HUES6 (cell line): ENCODE measurements around the gene TTLL3.
"Not testable (repeated sequence)": the region's sequence is repeated elsewhere in the genome, so short reads cannot be mapped to it uniquely, and the experiment has no call there.

Source experiments
- H3K27ac ChIP-seq: 2 replicates; pipeline ENCODE4 v1.7.0; 2013; ENCODE audit warnings: low read depth, mild to moderate bottlenecking, low read length, inconsistent platforms
- H3K27me3 ChIP-seq: 2 replicates; pipeline ENCODE4 v1.6.1; 2013; ENCODE audit warnings: low read length; ENCODE audit not compliant: control insufficient read depth, insufficient read depth
- H3K36me3 ChIP-seq: 2 replicates; pipeline ENCODE4 v1.6.1; 2013; ENCODE audit warnings: low read length; ENCODE audit not compliant: control insufficient read depth, insufficient read depth
- H3K4me1 ChIP-seq: 2 replicates; pipeline ENCODE4 v1.6.1; 2013; ENCODE audit warnings: low read length; ENCODE audit not compliant: control insufficient read depth, insufficient read depth
- H3K4me3 ChIP-seq: 2 replicates; pipeline ENCODE4 v1.5.1; 2013; ENCODE audit warnings: low read depth, low read length
- H3K9ac ChIP-seq: one replicate; pipeline ENCODE4 v1.6.1; 2013; ENCODE audit warnings: mild to moderate bottlenecking, low read length
- H3K9me3 ChIP-seq: 2 replicates; pipeline ENCODE4 v1.6.1; 2013; ENCODE audit warnings: low read depth, low read length; ENCODE audit not compliant: control insufficient read depth, insufficient read depth

Gene TTLL3

DNA sequence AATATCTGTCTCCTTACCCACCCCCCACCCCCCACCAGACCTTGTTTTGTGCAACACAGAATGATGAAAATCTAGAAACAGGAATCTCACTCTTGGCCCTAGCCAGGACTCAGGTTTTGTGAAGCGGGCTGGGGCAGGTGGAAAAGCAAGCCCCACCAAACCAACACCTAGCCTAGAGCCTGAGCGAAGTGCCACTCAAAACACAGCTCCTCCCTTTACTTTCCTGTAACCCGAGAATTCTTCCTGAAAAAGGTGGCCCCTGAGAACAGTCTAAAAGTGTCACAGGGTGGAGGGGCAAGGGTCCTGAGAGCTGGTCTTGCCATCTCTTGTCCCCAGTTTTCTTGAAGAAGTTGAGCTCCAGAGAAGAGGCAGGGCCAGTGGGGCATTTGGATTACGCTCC, 51.1 kb downstream of the TTLL3 start:
- Histone ChIP-seq H3K4me3 (no peak overlapping the region), H3K27me3 (peaks cover 6% of the 10 kb centered on the region), H3K9ac (no peak overlapping the region), H3K27ac (no peak overlapping the region), H3K9me3 (no peaks in the 10 kb centered on the region), H3K36me3 (no peaks in the 10 kb centered on the region), H3K4me1 (peaks cover 28% of the 10 kb centered on the region)

DNA sequence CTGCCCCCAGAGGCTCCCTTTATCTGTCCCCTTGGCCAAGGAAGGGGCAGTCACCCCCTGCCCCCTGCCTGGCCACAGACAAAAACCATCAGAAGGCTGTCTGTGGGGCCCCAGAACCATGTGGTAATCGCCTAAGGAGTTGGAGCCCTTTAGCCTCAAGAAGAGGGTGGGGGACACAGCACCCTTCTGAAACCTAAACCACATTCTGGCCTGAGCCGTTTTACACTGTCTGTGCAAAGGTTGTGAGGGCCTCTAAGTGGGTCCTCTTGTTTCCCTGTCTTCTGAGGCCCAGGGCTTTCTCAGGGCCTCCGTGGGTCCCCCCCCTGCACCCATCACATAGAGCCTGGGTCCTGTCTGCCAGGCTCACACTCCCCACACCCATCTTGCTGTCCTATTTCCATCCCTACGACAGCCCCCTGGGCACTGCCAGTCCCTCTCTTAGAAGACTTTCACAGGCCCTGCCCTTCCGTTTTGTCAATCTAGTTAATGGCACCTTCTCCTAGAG, 51.6 kb downstream of the TTLL3 start:
- Histone ChIP-seq H3K4me1 (peaks cover 28% of the 10 kb centered on the region), H3K4me3 (no peak overlapping the region), H3K27ac (no peak overlapping the region), H3K27me3 (peaks cover 6% of the 10 kb centered on the region), H3K9me3 (no peaks in the 10 kb centered on the region), H3K9ac (no peak overlapping the region), H3K36me3 (no peaks in the 10 kb centered on the region)

GRCh38 chr3:9862391-9863057, 52.5 kb downstream of the TTLL3 start:
- H3K4me3 ChIP-seq: peak overlapping the region; percentile 66
- no peaks in the 10 kb centered on the region for H3K9me3 ChIP-seq
- no peak overlapping the region for H3K27ac ChIP-seq
- no peaks in the 10 kb centered on the region for H3K36me3 ChIP-seq
- peaks cover 6% of the 10 kb centered on the region for H3K27me3 ChIP-seq
- H3K9ac ChIP-seq: peak overlapping the region; percentile 46
- H3K4me1 ChIP-seq: peaks cover 28% of the 10 kb centered on the region

DNA sequence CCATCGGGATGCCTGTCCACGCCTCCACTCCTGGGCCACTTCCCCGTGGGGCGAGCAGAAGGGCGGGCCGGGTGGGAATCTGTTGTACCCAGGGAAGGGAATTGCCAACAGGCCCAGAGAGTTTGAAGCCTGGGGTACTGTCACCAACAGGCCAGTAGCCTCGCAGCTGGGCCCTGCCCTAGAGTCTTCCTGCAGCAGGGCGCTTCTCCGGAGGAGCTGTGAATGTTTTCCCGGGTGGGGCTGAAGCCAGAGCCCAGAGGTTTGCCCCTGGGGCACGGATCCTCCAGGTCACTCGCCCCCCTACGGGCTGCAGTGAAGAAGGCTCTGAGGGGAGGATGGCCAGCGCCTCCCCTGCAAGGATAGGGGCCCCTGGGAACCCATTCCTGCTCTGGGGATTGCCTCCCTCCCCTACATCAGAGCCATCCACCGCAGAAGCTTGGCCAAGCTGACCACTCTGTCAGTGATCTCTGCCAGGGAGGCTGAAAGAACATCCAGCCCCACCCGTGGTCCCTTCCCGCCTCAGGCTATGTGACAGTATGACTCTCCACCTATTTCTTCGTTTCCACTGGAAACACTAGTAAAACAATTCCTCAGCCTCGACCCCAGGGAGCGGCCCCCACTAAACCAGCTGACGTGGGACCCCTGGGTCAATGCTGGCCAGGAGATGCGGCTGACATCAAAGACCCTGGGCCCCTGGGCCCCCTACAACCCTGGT, 53.2 kb downstream of the TTLL3 start:
- no peak overlapping the region for H3K27ac ChIP-seq
- H3K27me3 ChIP-seq: peaks cover 6% of the 10 kb centered on the region
- peaks cover 25% of the 10 kb centered on the region for H3K4me1 ChIP-seq
- H3K9me3 ChIP-seq: no peaks in the 10 kb centered on the region
- H3K9ac ChIP-seq: no peak overlapping the region
- H3K36me3 ChIP-seq: no peaks in the 10 kb centered on the region
- H3K4me3 ChIP-seq: peak overlapping the region; percentile 66

- no peak overlapping the region for H3K27ac ChIP-seq
- peaks cover 6% of the 10 kb centered on the region for H3K27me3 ChIP-seq
- H3K9me3 ChIP-seq: no peaks in the 10 kb centered on the region
- peaks cover 20% of the 10 kb centered on the region for H3K4me1 ChIP-seq
- H3K9ac ChIP-seq: no peak overlapping the region
- H3K36me3 ChIP-seq: no peaks in the 10 kb centered on the region
- no peak overlapping the region for H3K4me3 ChIP-seq
Measured at GRCh38 chr3:9864200-9864927, 54.3 kb downstream of the TTLL3 start.

DNA sequence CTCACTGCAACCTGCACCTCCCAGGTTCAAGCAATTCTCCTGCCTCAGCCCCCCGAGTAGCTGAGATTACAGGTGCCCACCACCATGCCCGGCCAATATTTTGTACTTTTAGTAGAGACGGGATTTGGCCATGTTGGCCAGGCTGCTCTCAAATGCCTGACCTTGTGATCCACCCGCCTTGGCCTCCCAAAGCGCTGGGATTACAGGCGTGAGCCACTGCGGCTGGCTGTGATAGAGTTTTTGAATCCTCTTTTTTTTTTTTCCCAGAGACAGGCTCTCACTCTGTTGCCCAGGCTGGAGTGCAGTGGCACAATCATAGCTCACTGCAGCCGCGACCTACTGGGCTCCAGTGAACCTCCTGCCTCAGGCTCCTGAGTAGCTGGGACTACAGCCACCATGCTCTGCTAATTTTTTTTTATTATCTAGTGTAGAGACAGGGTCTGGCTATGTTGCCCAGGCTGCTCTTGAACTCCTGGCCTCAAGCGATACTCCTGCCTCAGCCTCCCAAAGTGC, 55.1 kb downstream of the TTLL3 start:
- not testable (repeated sequence) for H3K27me3 ChIP-seq, H3K27ac ChIP-seq, H3K9me3 ChIP-seq, H3K4me3 ChIP-seq, H3K9ac ChIP-seq, H3K36me3 ChIP-seq
- peaks cover 18% of the 10 kb centered on the region for H3K4me1 ChIP-seq

DNA sequence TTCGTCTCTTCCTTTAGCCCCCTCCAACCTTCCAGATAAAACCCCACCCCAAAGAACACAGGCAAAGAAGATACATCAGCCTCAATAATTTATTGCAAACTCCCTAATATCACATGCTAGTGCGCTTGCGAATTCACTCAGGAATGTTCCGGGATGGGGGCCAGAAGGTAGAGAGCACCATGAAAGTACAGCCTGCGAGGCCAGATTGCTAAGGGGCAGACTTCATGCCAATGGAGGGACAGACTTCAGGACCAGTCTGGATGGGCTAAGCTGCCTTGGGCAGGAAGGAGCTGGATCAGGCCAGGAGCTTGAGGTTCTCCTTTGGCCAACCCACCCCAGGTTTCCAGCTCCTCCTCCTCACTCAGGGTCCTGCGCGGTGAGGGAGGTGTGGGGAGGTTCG, 56.6 kb downstream of the TTLL3 start:
- H3K9ac ChIP-seq: no peak overlapping the region

GRCh38 chr3:9867106-9867505, 57.0 kb downstream of the TTLL3 start:
- H3K27ac ChIP-seq: no peak overlapping the region
- H3K27me3 ChIP-seq: peaks cover 4% of the 10 kb centered on the region
- no peak overlapping the region for H3K9ac ChIP-seq
- H3K4me1 ChIP-seq: peaks cover 5% of the 10 kb centered on the region; the same call in 1 of the 2 replicates
- H3K36me3 ChIP-seq: no peaks in the 10 kb centered on the region
- H3K4me3 ChIP-seq: no peak overlapping the region
- no peaks in the 10 kb centered on the region for H3K9me3 ChIP-seq

More for the DNA sequence above, 56.6 kb downstream of the TTLL3 start:
- Histone ChIP-seq H3K4me3 (no peak overlapping the region), H3K36me3 (no peaks in the 10 kb centered on the region), H3K4me1 (peaks cover 9% of the 10 kb centered on the region), H3K27ac (no peak overlapping the region), H3K9me3 (no peaks in the 10 kb centered on the region), H3K27me3 (peaks cover 6% of the 10 kb centered on the region)

DNA sequence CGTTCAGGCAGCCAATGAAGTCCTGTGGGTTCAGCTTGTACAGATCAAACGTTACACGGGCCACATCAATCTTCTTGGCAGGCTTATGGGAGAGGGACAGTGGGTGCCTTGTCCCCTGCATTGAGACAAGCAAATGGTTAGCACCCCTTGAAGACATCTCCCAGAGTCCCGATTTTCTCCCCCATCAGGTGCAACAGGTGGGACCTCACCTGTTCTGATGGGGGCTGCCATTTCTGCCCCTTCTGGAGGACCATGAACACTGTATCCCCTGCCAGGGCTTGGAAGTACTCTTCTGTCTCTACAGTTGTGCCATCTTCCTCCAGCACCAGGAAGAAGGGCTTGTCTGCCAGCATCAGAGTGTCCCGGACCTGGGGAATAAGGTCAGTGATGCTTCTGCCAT, 59.9 kb downstream of the TTLL3 start:
- Histone ChIP-seq H3K4me1 (no peaks in the 10 kb centered on the region), H3K9ac (no peak overlapping the region), H3K27ac (no peak overlapping the region), H3K36me3 (no peaks in the 10 kb centered on the region), H3K27me3 (no peaks in the 10 kb centered on the region), H3K4me3 (no peak overlapping the region), H3K9me3 (no peaks in the 10 kb centered on the region)

DNA sequence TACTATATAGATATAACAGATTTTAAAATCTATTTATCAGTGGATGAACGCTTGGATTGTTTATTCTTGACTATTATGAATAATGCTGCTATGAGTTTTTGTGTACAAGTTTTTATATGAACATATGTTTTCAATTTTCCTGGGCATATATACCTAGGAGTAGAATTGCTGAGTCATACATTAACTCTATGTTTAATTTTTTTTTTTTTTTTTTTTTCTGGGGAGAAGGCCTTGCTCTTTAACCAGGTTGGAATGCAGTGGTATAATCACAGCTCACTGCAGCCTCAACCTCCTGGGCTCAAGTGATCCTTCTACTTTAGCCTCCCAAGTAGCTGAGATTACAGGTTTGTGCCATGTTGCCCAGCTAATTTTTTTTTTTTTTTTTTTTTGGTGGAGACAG, 60.9 kb downstream of the TTLL3 start:
- H3K4me3 ChIP-seq: no peak overlapping the region
- H3K27me3 ChIP-seq: no peaks in the 10 kb centered on the region
- no peaks in the 10 kb centered on the region for H3K4me1 ChIP-seq
- no peaks in the 10 kb centered on the region for H3K9me3 ChIP-seq
- no peak overlapping the region for H3K9ac ChIP-seq
- H3K27ac ChIP-seq: no peak overlapping the region
- no peaks in the 10 kb centered on the region for H3K36me3 ChIP-seq

- H3K27ac ChIP-seq, H3K4me3 ChIP-seq, H3K27me3 ChIP-seq, H3K4me1 ChIP-seq, H3K9me3 ChIP-seq, H3K9ac ChIP-seq, H3K36me3 ChIP-seq: not testable (repeated sequence)
Measured at GRCh38 chr3:9872067-9872466, 62.0 kb downstream of the TTLL3 start.
